Measurements from ENCODE around the gene SHANK3.
"Not testable (repeated sequence)": the region's sequence is repeated elsewhere in the genome, so short reads cannot be mapped to it uniquely, and the experiment has no call there.

Gene SHANK3

GRCh38 chr22:50672471-50673230 is at the start of gene SHANK3:
Gene SHANK3, plus strand, starts transcription at chr22:50672823.
- no peak for DNase-seq (ENCODE audit: low read depth in 2 of 3, low spot score in 1 of 3)

GRCh38 chr22:50624347-50625130 is 48.1 kb upstream of the SHANK3 start:
- DNase-seq (ENCODE audit: low read depth in 2 of 3, low spot score in 1 of 3), result no peak

DNA sequence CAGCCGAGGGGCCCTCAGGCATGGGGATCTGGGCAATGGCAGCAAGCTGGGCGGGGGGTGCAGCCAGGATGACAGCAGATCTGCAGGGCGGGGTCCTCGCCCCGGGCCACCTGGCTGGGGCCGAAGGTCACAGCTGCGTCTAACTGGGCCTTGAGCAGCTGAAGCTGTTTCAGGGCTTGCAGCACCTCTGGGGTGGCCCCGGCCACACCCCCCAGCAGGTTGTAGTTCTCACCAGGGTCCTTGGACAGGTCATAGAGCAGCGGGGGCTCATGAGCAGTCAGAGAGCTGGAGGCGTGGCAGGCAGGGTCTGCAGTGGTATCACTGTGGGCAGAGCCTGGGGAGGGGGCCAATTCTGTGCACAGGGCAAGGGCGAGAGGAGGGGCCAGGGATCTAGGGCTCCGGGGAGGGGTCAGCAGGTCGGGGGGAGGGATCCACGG is 47.5 kb upstream of the SHANK3 start:
- DNase-seq (ENCODE audit: low read depth in 2 of 3, low spot score in 1 of 3), result no peak

DNA sequence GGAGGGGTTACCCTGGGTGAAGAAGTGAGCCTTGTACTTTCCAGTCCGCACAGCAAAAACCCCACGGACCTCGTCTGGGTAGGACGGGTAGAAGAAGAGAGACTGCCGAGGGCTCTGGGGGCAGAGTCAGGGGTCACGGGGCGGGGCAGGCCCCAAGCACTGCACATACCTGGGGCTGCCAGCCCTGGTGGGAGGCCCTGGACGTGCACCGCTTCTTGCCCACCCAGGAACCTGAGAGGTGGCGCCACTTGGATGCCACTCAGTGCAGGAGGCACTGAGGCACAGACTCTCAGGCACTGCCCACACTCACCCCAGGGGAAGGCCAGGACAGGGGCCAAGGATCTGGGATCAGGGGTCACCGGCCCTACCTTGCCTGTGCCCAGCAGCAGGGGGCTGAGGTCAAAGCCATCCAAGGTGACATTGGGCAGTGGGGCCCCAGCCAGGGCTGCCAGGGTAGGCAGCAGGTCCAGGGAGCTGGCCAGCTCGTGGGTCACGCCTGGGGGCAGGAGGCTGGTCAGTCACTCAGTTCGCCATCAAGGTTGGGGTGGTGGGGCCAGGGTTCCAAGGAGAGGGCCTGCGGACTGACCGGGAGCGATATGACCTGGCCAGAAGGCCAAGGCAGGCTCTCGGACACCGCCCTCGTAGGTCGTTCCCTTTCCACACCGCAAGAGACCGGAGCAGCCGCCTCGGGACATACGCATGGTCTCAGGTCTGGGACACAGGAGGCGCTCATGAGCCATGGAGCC is 46.9 kb upstream of the SHANK3 start:
- no peak for DNase-seq (ENCODE audit: low read depth in 2 of 3, low spot score in 1 of 3)

- no peak for DNase-seq (ENCODE audit: low read depth in 2 of 3, low spot score in 1 of 3)
Observed at GRCh38 chr22:50626314-50626849, 46.2 kb upstream of the SHANK3 start.

- DNase-seq (ENCODE audit: low read depth in 2 of 3, low spot score in 1 of 3), result no peak
Observed at GRCh38 chr22:50626850-50627641, 45.6 kb upstream of the SHANK3 start.

GRCh38 chr22:50627642-50628542 is 44.7 kb upstream of the SHANK3 start, which contains the start of gene ARSA:
Gene ARSA, minus strand, starts transcription at chr22:50628152. Its CDS starts 373 bp downstream, at chr22:50627779.
- peak; percentile 47 to 70 (median 57) for DNase-seq (ENCODE audit: low read depth in 2 of 3, low spot score in 1 of 3)

DNA sequence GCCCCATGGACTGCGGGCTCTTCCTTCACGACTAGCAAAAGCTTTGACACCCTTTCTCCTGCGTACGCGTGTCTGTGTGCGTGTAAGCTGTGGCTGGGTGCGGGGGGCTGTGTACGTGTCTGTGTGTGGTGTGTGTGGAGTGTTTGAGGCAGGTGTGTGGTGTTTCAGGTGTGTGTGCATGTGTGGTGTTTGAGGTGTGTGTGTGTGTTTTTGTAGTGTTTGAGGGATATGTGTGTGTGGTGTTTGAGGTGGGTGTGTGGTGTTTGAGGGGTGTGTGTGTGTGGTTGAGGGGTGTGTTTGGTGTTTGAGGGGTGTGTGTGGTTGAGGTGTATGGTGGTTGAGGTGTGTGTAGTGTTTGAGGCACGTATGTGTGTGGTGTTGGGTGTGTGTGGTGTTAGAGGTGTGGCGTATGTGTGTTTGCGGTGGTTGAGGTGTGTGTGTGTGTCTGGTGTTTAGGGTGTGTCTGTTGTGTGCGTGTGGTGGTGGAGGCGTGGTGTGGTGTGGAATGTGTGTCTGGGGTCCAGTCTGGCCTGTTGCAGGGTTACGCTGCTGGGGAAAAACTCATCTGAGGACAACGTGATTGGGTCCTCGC is 44.0 kb upstream of the SHANK3 start:
- DNase-seq (ENCODE audit: low read depth in 2 of 3, low spot score in 1 of 3), result no peak

GRCh38 chr22:50630376-50630775 is 42.2 kb upstream of the SHANK3 start:
- DNase-seq (ENCODE audit: low read depth in 2 of 3, low spot score in 1 of 3), result no peak

DNA sequence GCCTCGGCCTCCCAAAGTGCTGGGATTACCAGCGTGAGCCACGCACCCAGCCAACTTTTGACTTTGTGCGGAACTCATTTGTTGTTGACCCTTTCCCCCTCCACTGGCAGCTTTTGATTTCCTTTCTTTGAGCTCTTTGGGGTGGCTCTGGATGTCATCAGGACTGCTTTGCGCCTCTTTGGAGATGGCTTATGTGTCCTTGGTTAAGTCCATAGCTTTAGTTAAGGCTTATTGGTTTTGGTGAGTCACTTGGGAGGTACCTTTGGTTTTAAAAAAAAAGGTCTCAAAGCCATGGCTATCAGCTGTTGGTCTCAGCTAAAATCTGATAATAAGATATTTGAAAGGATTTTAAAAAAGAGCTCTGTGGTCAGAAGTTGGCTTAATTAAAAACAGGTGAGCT is 39.5 kb upstream of the SHANK3 start:
- DNase-seq (ENCODE audit: low read depth in 2 of 3, low spot score in 1 of 3), result no peak

- no peak for DNase-seq (ENCODE audit: low read depth in 2 of 3, low spot score in 1 of 3)
Observed at GRCh38 chr22:50633771-50634170, 38.9 kb upstream of the SHANK3 start.

DNA sequence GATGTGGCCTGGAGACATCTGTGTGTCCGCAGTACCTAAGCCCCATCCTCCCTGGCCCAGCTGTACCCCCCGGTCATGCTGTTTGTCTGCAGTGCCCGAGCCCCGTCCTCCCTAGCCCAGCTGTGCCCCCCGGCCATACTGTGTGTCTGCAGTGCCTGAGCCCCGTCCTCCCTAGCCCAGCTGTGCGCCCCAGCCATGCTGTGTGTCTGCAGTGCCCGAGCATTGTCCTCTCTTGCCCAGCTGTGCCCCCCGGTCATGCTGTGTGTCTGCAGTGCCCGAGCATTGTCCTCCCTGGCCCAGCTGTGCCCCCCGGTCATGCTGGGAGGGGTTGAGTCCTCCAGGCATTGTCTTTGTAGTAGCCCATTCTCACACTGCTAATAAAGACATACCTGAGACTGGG is 37.0 kb upstream of the SHANK3 start:
- no peak for DNase-seq (ENCODE audit: low read depth in 2 of 3, low spot score in 1 of 3)

GRCh38 chr22:50640296-50640695 is 32.3 kb upstream of the SHANK3 start:
- not testable (repeated sequence) for DNase-seq (ENCODE audit: low read depth in 2 of 3, low spot score in 1 of 3)

DNA sequence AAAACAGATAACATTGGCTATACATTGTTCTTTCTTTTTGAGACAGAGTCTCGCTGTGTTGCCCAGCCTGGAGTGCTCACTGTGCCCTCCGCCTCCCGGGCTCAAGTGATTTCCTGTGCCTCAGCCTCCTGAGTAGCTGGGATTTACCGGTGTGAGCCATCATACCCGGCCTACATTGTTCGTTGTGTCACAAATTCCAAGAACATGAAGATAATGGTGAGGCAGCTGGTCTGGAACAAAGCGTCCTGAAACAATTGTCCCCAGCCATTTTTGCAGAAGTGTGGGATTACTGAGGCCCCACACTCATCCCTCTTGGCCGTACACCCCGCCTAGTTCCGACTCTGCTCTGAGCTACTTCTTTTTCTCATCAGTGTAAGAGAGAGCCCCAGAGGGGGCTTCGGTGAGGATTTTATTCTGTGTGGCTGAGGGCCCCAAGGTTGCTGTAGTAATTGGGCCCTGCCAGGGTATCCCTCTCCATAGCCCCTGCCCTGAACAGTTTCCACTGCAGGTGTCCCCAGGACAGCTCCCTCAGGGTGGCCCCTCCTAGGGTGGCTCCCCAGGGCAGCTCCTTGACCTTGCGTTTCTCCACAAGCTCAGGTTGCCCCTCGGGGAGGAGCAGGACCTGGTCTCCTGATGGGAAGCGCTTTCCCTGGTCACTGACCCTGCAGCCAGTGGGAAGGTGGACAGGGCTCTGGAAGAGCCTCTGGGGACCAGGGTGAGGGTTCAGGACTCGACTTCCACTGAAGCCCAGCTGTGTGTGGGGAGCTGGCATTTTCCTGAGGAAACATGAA is 31.6 kb upstream of the SHANK3 start:
- DNase-seq (ENCODE audit: low read depth in 2 of 3, low spot score in 1 of 3), result no peak

DNA sequence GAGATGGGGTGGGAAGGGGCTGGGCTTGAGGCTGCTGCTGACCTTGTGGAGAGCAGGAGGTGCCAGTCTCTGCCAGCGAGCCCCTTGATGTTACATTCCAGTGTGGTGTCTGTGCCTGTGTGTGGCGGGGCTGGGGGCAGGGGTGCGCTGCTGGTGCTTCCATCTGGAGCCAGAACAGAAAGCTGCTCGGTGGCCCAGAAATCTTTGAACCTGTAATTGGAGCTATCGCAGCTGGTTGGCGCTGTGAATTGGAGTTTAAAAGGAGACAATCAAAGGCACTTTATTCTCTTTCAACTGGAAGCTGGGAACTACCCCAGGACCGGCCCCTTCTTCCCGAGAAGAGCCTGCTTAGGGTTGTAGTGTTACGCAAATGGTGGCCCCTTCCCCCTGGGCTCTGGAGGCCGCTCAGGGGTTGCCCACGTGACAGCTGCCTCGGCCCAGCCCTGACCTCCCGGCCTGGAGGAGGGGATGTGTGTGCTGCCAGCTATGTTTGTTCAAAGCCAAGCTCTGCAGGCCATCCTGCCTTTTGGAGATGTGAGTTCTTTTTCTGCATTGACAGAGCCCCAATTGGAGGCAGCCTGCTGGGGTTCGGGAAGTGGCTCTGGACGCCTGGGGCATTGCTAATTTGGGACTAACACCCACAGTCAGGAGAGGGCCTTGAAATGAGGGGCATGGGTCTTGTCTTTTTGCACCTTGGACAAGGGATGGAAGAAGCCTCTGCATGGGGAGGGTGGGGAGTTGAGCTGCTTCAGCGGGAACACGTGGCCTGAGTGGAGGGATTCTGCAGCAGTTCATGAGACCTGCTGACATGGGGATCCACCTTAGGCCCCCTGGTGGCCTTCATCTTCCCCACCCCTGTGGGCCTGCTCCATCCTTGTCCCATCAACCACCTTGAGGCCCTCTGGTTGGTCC is 30.7 kb upstream of the SHANK3 start:
- no peak for DNase-seq (ENCODE audit: low read depth in 2 of 3, low spot score in 1 of 3)

GRCh38 chr22:50643021-50643820 is 29.4 kb upstream of the SHANK3 start:
- not testable (repeated sequence) for DNase-seq (ENCODE audit: low read depth in 2 of 3, low spot score in 1 of 3)

DNA sequence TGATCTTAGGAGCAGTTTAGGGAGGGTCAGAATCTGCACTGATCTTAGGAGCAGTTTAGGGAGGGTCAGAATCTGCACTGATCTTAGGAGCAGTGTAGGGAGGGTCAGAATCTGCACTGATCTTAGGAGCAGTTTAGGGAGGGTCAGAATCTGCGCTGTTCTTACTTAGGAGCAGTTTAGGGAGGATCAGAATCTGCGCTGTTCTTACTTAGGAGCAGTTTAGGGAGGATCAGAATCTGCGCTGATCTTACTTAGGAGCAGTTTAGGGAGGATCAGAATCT is 28.9 kb upstream of the SHANK3 start:
- not testable (repeated sequence) for DNase-seq (ENCODE audit: low read depth in 2 of 3, low spot score in 1 of 3)

Measured in stimulated activated CD4-positive, alpha-beta T cell treated with anti-CD3 and anti-CD28 coated beads, Interleukin-12 subunit alpha, Interleukin-12 subunit beta, amount 100 ng/mL, for 48 hours (primary cell).